Glutamatergic neuron (in vitro differentiated cells): Measurements from ENCODE around the gene CPSF4L. TPM values are rescaled to one million over a fixed set of nuclear protein-coding genes. Genes with fewer than 3 reads are reported as not detected.
"Not testable (repeated sequence)": the region's sequence is repeated elsewhere in the genome, so short reads cannot be mapped to it uniquely, and the experiment has no call there.

Experiments
- DNase-seq: peaks from one replicate; pipeline ENCODE4 v3.0.0; 2022
- H3K27ac Mint-ChIP-seq: one replicate; pipeline ENCODE4 v1.8.0; 2020; ENCODE audit warnings: mild to moderate bottlenecking, mixed read lengths, inconsistent platforms; ENCODE audit not compliant: unreplicated experiment
- H3K27me3 Mint-ChIP-seq: one replicate; pipeline ENCODE4 v1.8.0; 2020; ENCODE audit warnings: mild to moderate bottlenecking, moderate library complexity, mixed read lengths, inconsistent platforms; ENCODE audit not compliant: unreplicated experiment
- H3K36me3 Mint-ChIP-seq: one replicate; pipeline ENCODE4 v1.8.0; 2020; ENCODE audit warnings: mild to moderate bottlenecking, mixed read lengths, inconsistent platforms; ENCODE audit not compliant: unreplicated experiment
- H3K4me1 Mint-ChIP-seq: one replicate; pipeline ENCODE4 v1.8.0; 2020; ENCODE audit warnings: mild to moderate bottlenecking, low read depth, mixed read lengths, inconsistent platforms; ENCODE audit not compliant: unreplicated experiment
- H3K4me3 Mint-ChIP-seq: one replicate; pipeline ENCODE4 v1.8.0; 2020; ENCODE audit warnings: mild to moderate bottlenecking, mixed read lengths, inconsistent platforms; ENCODE audit not compliant: unreplicated experiment
- H3K9me3 Mint-ChIP-seq: one replicate; pipeline ENCODE4 v1.8.0; 2020; ENCODE audit warnings: mild to moderate bottlenecking, moderate library complexity, mixed read lengths, inconsistent platforms; ENCODE audit not compliant: unreplicated experiment
- total RNA-seq: library from RNA; stranded (reverse); fragmentation: NEBNext Ultra II Directional; extraction: Animal tissue kit (Norgen Biotek cat#: 25700); gene quantifications from one replicate; pipeline ENCODE4 v1.2.1, GENCODE V29; 2021; ENCODE audit not compliant: unreplicated experiment
- TF ChIP-seq, protein P1 (sequence below): fragments of 200-600 bp; sonication (generic); IDR thresholded peaks from one replicate; pipeline ENCODE4 v1.5.0; 2021; ENCODE audit not compliant: partially characterized antibody, unreplicated experiment

CPSF4L gene
- total RNA-seq, 1 donor from 2014 or later: 0.44 TPM

DNA sequence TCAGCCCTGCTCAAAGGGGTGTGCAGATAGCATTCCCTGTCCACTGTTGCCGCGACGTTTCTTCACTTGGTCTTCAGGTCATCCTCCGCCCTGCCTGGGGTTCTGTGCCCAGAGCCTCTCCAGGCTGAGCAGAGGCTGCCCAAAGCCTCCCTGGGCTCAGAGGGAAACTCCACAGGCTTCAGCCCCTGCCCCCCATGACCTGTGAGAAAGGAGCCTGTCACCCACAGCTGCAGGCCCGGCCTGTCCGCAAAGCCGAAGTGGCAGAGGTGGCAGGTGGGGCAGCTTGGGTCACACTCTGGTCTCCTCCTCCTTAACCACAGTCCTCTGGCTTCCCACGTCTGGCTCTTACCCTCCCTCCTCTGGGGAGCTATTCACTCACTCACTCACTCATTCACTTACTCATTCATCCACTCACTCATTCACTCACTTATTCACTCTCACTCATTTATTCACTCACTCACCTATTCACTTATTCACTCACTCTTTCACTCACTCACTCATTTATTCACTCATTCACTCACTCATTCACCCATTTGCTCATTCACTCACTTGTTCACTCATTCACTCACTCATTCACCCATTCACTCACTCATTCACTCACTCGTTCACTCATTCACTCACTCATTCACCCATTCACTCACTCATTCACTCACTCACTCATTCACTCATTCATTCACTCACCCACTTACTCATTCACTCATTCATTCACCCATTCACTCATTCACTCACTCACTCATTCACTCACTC lies 7.1 kb upstream of the CPSF4L start:
- H3K4me3 Mint-ChIP-seq: no peak overlapping the region
- H3K36me3 Mint-ChIP-seq: no peaks in the 10 kb centered on the region
- H3K27ac Mint-ChIP-seq: no peak overlapping the region
- DNase-seq: no peak
- no peaks in the 10 kb centered on the region for H3K9me3 Mint-ChIP-seq
- TF ChIP-seq, protein P1, sequence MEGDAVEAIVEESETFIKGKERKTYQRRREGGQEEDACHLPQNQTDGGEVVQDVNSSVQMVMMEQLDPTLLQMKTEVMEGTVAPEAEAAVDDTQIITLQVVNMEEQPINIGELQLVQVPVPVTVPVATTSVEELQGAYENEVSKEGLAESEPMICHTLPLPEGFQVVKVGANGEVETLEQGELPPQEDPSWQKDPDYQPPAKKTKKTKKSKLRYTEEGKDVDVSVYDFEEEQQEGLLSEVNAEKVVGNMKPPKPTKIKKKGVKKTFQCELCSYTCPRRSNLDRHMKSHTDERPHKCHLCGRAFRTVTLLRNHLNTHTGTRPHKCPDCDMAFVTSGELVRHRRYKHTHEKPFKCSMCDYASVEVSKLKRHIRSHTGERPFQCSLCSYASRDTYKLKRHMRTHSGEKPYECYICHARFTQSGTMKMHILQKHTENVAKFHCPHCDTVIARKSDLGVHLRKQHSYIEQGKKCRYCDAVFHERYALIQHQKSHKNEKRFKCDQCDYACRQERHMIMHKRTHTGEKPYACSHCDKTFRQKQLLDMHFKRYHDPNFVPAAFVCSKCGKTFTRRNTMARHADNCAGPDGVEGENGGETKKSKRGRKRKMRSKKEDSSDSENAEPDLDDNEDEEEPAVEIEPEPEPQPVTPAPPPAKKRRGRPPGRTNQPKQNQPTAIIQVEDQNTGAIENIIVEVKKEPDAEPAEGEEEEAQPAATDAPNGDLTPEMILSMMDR: no peak
- H3K4me1 Mint-ChIP-seq: peaks cover 3% of the 10 kb centered on the region
- no peaks in the 10 kb centered on the region for H3K27me3 Mint-ChIP-seq

DNA sequence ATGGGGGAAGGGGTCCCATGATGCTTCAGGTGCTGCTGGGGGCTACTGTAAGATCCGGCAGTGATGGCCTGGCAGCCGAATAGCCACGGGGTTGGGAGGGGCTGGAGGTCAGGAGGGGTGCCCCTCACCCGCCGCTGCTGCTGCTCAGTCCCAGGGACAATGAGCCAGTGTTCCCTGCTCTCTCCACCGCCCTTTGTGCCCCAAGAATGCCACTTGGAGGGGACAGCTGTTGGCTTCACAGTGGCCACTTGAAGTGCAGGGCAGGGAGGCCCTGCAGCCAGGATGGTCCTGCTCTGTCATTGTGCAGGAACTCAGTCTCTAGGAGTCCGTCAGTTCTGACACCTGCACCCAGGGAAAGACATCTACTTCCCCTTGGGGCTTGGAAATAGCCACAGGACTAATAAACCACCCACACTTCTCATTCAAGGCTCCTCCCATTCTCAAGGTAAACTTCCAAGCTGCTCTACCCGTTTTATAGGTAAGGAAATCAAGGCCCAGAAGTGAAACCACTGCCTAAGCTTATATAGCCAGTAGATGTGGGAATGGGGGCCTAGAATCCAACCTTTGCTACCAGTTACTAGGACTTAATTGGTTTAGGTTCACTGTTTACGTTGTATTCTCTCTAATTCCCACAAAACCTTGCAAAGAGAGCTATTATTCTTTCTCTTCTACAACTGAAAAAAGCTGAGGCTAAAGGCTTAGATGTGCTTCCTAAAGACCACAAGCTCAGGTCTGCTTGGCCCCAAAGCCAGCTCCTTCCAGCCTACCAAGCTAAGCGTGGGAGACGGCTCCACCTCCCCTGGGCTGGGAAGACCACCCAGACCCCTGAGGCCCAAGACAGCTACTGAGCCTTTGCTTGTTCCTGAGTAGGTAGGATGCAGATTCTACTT lies 6.2 kb upstream of the CPSF4L start:
- Mint-ChIP-seq H3K27me3 (peaks cover 5% of the 10 kb centered on the region), H3K27ac (no peak overlapping the region), H3K4me3 (no peak overlapping the region), H3K9me3 (peaks cover 3% of the 10 kb centered on the region), H3K4me1 (peaks cover 10% of the 10 kb centered on the region), H3K36me3 (no peaks in the 10 kb centered on the region)
- DNase-seq: no peak
- TF ChIP-seq, protein P1: no peak

DNA sequence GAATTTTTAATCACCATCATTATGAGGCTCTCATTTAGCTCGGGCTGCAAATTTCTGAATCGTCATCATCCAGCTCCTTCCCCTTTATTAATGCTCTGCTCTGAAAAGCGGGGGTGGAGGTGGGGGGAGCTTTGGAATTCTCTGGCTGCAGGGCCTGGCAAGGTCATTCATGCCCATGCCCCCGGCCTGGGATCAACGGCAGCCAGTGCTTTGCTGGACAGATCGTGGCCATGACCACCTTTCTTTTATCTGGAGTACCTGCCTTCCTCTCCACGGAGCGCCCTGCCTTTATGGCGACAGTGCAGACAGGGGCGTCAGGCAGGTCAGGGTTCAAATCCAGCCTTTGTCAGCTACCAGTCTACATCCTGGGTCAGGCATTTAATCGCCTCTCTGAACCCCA lies 5.1 kb upstream of the CPSF4L start:
- Mint-ChIP-seq H3K36me3 (no peaks in the 10 kb centered on the region), H3K4me3 (no peak overlapping the region), H3K4me1 (peaks cover 16% of the 10 kb centered on the region), H3K27me3 (peaks cover 5% of the 10 kb centered on the region), H3K9me3 (peaks cover 3% of the 10 kb centered on the region), H3K27ac (no peak overlapping the region)
- no peak for DNase-seq
- TF ChIP-seq, protein P1: no peak

DNA sequence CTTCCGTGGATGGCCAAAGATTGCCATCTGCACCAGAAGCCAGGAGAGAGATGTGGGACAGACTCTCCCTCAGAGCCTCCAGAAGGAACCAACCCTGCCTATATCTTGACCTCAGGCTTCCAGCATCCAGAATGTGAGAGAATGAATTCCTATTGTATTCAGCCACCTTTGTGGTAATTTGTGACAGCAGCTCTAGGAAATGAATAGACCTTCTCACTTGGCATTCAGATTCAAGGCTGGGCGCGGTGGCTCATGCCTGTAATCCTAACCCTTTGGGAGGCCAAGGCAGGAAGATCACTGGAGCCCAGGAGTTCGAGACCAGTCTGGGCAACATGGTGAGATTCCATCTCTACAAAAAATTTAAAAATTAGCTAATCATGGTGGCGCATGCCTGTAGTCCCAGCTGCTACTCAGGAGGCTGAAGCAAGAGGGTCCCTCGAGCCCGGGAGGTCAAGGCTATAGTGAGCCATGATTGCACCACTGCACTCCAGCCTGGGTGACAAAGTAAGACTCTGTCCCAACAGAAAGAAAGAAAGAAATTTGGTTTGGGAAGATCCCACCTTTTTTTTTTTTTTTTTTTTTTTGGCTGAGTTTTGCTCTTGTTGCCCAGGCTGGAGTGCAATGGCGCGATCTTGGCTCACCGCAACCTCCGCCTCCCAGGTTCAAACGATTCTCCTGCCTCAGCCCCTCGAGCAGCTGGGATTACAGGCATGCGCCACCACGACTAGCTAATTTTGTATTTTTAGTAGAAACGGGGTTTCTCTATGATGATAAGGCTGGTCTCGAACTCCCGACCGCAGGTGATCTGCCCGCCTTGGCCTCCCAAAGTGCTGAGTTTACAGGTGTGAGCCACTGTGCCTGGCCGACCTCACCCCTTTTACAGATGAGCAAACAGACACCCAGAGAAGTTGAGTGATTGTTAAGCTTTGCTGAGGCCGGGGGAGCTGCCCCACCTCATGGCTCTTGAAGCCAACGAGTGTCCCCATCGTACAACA lies 4.3 kb upstream of the CPSF4L start:
- peaks cover 16% of the 10 kb centered on the region for H3K4me1 Mint-ChIP-seq
- peaks cover 5% of the 10 kb centered on the region for H3K27me3 Mint-ChIP-seq
- TF ChIP-seq, protein P1: no peak
- H3K36me3 Mint-ChIP-seq: no peaks in the 10 kb centered on the region
- H3K27ac Mint-ChIP-seq: no peak overlapping the region
- peaks cover 3% of the 10 kb centered on the region for H3K9me3 Mint-ChIP-seq
- no peak for DNase-seq
- no peak overlapping the region for H3K4me3 Mint-ChIP-seq

DNA sequence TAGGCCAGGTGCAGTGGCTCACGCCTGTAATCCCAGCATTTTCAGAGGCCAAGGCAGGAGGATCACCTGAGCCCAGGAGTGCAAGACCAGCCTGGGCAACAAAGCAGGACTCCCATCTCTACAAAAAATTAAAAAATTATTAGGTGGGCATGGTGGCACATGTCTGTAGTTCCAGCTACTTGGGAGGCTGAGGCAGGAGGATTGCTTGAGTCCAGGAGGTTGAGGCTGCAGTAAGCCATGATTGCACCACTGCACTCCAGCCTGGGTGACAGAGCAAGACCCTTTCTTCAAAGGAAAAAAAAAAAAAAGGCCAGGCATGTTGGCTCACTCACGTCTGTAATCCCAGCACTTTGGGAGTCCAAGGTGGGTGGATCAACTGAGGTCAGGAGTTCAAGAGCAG lies 2.8 kb upstream of the CPSF4L start:
- not testable (repeated sequence) for H3K27ac Mint-ChIP-seq, DNase-seq, H3K4me3 Mint-ChIP-seq, H3K36me3 Mint-ChIP-seq, H3K9me3 Mint-ChIP-seq, H3K27me3 Mint-ChIP-seq
- peaks cover 16% of the 10 kb centered on the region for H3K4me1 Mint-ChIP-seq
